ENCODE results near the gene PDZD8. TPM values are rescaled to one million over a fixed set of nuclear protein-coding genes. Genes with fewer than 3 reads are reported as not detected.

The PDZD8 gene
- total RNA-seq, 1 donor from 2014 or later = 21.0 TPM

DNA sequence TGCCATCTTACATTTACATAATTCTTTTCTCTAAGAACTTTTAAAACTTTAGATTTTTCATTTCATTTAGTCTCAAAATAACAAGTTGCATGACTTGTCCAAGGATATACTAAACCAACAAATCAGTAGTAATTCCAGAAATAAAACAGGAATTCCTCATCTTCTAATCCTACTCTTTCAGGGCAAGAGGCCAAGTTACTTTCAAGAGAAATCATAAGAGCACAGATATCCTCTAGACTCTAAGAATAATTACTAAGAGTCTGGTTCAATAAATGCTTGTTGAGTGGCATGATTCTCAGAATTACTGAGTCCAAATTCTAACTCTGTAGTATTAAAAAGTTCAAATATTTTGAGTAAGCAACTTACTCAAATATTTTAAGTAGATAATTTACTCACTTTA is 12.9 kb downstream of the PDZD8 start:
- Histone ChIP-seq H3K9me3 (no peaks in the 10 kb centered on the region), H3K27ac (no peak overlapping the region), H3K36me3 (no peaks in the 10 kb centered on the region), H3K27me3 (no peaks in the 10 kb centered on the region), H3K4me1 (peaks cover 3% of the 10 kb centered on the region in 2 donors), H3K4me3 (no peak overlapping the region)
- TF ChIP-seq, protein P1, sequence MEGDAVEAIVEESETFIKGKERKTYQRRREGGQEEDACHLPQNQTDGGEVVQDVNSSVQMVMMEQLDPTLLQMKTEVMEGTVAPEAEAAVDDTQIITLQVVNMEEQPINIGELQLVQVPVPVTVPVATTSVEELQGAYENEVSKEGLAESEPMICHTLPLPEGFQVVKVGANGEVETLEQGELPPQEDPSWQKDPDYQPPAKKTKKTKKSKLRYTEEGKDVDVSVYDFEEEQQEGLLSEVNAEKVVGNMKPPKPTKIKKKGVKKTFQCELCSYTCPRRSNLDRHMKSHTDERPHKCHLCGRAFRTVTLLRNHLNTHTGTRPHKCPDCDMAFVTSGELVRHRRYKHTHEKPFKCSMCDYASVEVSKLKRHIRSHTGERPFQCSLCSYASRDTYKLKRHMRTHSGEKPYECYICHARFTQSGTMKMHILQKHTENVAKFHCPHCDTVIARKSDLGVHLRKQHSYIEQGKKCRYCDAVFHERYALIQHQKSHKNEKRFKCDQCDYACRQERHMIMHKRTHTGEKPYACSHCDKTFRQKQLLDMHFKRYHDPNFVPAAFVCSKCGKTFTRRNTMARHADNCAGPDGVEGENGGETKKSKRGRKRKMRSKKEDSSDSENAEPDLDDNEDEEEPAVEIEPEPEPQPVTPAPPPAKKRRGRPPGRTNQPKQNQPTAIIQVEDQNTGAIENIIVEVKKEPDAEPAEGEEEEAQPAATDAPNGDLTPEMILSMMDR (IDR thresholded peaks at IDR 0.05) = no peak
- intact Hi-C loops (cut with DNase I) = no loop called here
- DNase-seq (ENCODE audit: low spot score in 2 of 2) = no peak

DNA sequence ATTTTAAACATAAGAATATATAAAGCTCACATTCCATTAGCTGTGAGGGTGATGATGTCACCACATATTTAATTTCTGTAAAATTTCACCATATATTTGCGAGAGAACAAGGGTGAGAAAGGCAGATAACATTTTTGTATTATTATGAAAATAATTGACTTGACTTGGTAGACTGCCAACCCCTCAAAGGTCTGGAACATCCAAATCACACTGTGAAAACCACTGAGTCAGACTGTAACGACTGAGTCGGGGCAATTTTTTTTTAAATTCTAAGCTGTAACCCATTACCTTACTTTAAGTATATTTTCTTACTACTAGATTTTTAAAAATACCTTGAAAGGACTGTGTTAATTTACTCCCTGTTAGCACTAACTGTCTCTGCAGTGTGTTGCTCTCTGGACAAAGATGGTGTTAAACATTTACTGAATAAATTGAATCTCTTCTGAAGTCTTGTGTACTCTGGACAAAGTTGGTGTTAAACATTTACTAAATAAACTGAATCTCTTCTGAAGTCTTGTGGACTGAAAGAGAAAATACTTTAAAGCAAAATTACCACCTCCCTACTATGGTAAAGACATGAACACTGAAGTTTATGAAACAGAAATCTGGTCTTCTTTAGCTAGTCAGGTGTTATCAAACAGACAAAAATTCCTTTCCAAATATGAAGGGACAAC is 14.1 kb downstream of the PDZD8 start:
- H3K36me3 ChIP-seq = no peaks in the 10 kb centered on the region
- H3K27ac ChIP-seq = no peak overlapping the region
- no peaks in the 10 kb centered on the region for H3K9me3 ChIP-seq
- TF ChIP-seq, protein P1 (IDR thresholded peaks at IDR 0.05) = no peak
- no peak overlapping the region for H3K4me3 ChIP-seq
- peaks cover 3% of the 10 kb centered on the region in 2 donors for H3K4me1 ChIP-seq
- intact Hi-C loops (cut with DNase I) = no loop called here
- DNase-seq (ENCODE audit: low spot score in 2 of 2) = no peak
- no peaks in the 10 kb centered on the region for H3K27me3 ChIP-seq

DNA sequence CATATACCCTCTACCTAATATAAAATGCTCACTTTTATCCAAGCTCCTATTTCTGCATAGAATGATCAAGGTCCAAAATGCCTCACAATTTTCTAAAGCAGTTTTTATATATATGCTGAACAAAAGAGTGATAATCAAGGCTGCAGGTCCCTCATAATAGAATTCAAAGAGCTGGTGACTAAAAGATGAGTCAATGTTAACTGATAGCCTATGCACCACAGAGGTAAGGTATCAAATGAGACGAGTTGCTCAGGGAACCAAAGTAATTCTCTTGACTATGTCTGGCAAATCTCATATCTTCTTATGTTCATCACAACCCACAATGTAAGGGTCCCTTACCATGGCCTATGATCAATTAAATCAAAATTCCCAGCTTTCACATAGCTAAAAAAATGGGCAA is 15.2 kb downstream of the PDZD8 start:
- Histone ChIP-seq H3K9me3 (no peaks in the 10 kb centered on the region), H3K4me3 (no peak overlapping the region), H3K4me1 (peaks cover 3% of the 10 kb centered on the region in 2 donors), H3K27ac (no peak overlapping the region), H3K36me3 (no peaks in the 10 kb centered on the region), H3K27me3 (no peaks in the 10 kb centered on the region)
- DNase-seq (ENCODE audit: low spot score in 2 of 2) = no peak
- TF ChIP-seq, protein P1 (IDR thresholded peaks at IDR 0.05) = no peak
- intact Hi-C loops (cut with DNase I) = no loop called here

DNA sequence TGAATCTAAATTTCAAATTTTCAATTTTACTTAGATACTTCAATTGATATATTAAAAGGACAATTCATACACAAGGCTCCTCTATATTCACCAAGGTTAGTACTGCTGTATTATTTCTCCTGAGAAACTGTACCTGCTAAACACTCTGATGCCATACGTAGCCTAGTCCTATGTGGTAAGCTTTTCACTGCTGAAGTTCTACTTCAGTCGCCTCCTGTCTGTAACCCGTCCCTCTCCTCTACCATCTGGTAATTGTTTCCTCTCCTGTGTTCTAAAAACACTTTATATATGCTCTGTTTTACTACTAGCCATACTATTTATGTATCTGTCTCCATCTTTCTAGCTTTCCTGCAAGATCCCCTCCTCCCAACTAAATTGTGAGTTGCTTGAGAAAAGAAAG is 20.2 kb downstream of the PDZD8 start:
- Histone ChIP-seq H3K27me3 (no peaks in the 10 kb centered on the region), H3K4me1 (no peaks in the 10 kb centered on the region), H3K4me3 (no peak overlapping the region), H3K36me3 (no peaks in the 10 kb centered on the region), H3K27ac (no peak overlapping the region), H3K9me3 (no peaks in the 10 kb centered on the region)
- TF ChIP-seq, protein P1 (IDR thresholded peaks at IDR 0.05) = no peak
- intact Hi-C loops (cut with DNase I) = no loop called here
- no peak for DNase-seq (ENCODE audit: low spot score in 2 of 2)

DNA sequence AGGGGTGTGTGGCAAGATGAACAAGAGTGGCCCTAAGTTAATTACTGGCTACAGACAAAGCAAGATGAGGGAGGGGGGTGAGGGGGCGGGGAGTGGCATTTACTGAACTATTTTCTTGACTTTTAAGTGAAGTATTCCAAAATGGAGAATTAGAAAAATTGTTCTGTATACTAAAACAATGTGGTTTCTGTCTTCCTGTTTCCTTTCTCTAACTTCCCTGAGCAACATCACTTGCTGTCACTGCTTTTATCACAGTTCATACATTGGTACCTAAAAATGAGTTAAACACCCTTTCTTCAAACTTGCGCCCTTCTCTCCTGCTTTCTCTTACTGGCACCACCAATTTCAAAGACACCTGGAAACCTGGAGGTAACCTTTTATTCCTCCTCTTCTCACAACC is 21.6 kb downstream of the PDZD8 start:
- TF ChIP-seq, protein P1 (IDR thresholded peaks at IDR 0.05) = no peak
- Histone ChIP-seq H3K27ac (no peak overlapping the region), H3K36me3 (no peaks in the 10 kb centered on the region), H3K4me3 (no peak overlapping the region), H3K4me1 (no peaks in the 10 kb centered on the region), H3K27me3 (no peaks in the 10 kb centered on the region), H3K9me3 (no peaks in the 10 kb centered on the region)
- DNase-seq (ENCODE audit: low spot score in 2 of 2) = no peak
- intact Hi-C loops (cut with DNase I) = no loop called here

DNA sequence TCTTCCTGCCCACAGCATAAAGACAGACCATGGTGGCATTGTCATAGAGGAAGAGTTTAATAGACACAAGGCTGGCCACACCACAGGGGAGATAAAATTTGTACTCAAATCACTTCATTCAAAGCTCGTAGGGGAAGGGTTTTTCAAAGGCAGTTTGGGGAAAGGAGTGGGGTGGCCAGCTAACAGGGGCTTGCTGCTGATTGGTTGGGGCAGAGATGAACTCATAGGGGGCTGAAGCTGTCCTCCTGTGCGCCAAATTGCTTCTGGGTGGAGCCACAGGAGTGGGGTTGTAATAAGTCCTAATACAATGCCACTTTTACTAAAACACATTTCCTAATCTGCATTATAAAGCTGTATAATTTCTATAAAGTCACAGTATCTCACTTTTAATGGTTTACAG is 22.5 kb downstream of the PDZD8 start:
- Histone ChIP-seq H3K4me1 (no peaks in the 10 kb centered on the region), H3K27ac (no peak overlapping the region)

More for the DNA sequence above, 22.5 kb downstream of the PDZD8 start:
- intact Hi-C loops (cut with DNase I) = no loop called here
- no peak for DNase-seq (ENCODE audit: low spot score in 2 of 2)
- H3K27me3 ChIP-seq = no peaks in the 10 kb centered on the region
- no peak overlapping the region for H3K4me3 ChIP-seq
- no peaks in the 10 kb centered on the region for H3K9me3 ChIP-seq
- H3K36me3 ChIP-seq = no peaks in the 10 kb centered on the region
- TF ChIP-seq, protein P1 (IDR thresholded peaks at IDR 0.05) = no peak

Data from ascending aorta (tissue), 2 donors.